ENCODE measurements around the gene GABARAPL1. TPM values are rescaled to one million over a fixed set of nuclear protein-coding genes. Genes with fewer than 3 reads are reported as not detected.

GABARAPL1 gene
- total and polyA plus RNA-seq, 4 donors: 44.0 to 88.5 (median 75.0) TPM

DNA sequence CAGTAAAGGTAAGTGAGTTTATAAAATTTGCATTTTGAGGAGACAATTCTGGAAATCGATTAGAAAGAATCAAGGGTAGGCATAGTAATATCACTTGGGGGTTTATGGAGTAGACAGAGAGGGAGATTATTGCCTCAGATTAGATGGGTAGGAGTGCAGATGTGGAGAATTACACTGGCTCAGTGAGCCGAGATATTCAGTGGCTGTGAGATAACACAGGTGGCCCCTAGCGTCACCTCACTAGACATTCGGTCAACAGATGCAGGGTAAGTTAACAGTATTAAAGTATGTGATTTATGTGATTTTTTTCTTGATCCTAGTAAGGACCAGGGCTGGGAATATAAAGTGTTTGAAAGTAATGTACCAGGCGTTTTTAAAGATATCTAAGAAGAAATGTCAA lies 55.4 kb downstream of the GABARAPL1 start:
- WGBS, 2 donors: 80 to 83% methylated on average over 5 of the region's 5 CpGs
- H3K9me3 ChIP-seq (ENCODE audit: control insufficient read depth in 4 of 4, insufficient read depth in 3 of 4, low read length in 3 of 4): no peaks in the 10 kb centered on the region
- TF ChIP-seq, protein P1, sequence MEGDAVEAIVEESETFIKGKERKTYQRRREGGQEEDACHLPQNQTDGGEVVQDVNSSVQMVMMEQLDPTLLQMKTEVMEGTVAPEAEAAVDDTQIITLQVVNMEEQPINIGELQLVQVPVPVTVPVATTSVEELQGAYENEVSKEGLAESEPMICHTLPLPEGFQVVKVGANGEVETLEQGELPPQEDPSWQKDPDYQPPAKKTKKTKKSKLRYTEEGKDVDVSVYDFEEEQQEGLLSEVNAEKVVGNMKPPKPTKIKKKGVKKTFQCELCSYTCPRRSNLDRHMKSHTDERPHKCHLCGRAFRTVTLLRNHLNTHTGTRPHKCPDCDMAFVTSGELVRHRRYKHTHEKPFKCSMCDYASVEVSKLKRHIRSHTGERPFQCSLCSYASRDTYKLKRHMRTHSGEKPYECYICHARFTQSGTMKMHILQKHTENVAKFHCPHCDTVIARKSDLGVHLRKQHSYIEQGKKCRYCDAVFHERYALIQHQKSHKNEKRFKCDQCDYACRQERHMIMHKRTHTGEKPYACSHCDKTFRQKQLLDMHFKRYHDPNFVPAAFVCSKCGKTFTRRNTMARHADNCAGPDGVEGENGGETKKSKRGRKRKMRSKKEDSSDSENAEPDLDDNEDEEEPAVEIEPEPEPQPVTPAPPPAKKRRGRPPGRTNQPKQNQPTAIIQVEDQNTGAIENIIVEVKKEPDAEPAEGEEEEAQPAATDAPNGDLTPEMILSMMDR (IDR thresholded peaks at IDR 0.05; ENCODE audit: control extremely low read depth, extremely low read depth): no peak
- no peaks in the 10 kb centered on the region for H3K4me1 ChIP-seq (ENCODE audit: control insufficient read depth in 5 of 5, insufficient read depth in 5 of 5, low read length in 5 of 5)
- DNase-seq (no peak), ATAC-seq (ENCODE audit: insufficient read depth, low FRiP score) (no peak)
- H3K27ac ChIP-seq (ENCODE audit: low read depth in 1 of 2, low read length in 1 of 2): no peak overlapping the region
- H3K27me3 ChIP-seq (ENCODE audit: control insufficient read depth in 3 of 3, insufficient read depth in 3 of 3, low read length in 2 of 3): peaks cover 0 to 2% (median 0%) of the 10 kb centered on the region in 3 donors
- no peak overlapping the region for H3K4me3 ChIP-seq
- no peaks in the 10 kb centered on the region for H3K36me3 ChIP-seq (ENCODE audit: control insufficient read depth in 4 of 4, insufficient read depth in 4 of 4, low read length in 4 of 4)
- H3K9ac ChIP-seq (ENCODE audit: insufficient read depth in 1 of 2, low read length in 2 of 2): no peak overlapping the region

DNA sequence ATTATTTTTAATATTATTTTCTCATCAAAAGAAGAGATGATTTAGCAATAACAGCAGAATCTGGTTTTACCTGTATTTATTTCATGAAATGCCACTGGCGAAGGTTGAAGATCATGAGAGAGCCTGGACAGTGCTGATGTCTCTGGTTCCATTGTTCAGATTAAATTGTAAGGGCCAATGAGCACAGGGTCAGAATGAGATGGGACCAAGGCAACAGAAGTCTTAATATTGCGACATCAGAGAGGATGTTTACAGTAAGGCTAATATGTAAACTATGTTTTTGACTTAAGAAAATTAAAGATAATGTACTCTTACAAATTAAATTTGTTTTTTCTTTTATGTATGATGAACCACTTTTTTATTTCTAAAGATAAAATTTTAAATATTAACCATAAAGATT lies 59.8 kb downstream of the GABARAPL1 start:
- Histone ChIP-seq H3K4me1 (ENCODE audit: control insufficient read depth in 5 of 5, insufficient read depth in 5 of 5, low read length in 5 of 5) (no peaks in the 10 kb centered on the region), H3K27ac (ENCODE audit: low read depth in 1 of 2, low read length in 1 of 2) (no peak overlapping the region), H3K27me3 (ENCODE audit: control insufficient read depth in 3 of 3, insufficient read depth in 3 of 3, low read length in 2 of 3) (no peaks in the 10 kb centered on the region), H3K9me3 (ENCODE audit: control insufficient read depth in 4 of 4, insufficient read depth in 3 of 4, low read length in 3 of 4) (no peaks in the 10 kb centered on the region), H3K36me3 (ENCODE audit: control insufficient read depth in 4 of 4, insufficient read depth in 4 of 4, low read length in 4 of 4) (no peaks in the 10 kb centered on the region), H3K9ac (ENCODE audit: insufficient read depth in 1 of 2, low read length in 2 of 2) (no peak overlapping the region), H3K4me3 (no peak overlapping the region)
- ATAC-seq (ENCODE audit: insufficient read depth, low FRiP score) (no peak), DNase-seq (peak in 2 of 3 donors; percentile 17 to 48)
- WGBS, 2 donors: 83 to 89% methylated on average over 2 of the region's 2 CpGs
- TF ChIP-seq, protein P1 (IDR thresholded peaks at IDR 0.05; ENCODE audit: control extremely low read depth, extremely low read depth): no peak

Other genes starting within 250 kb of the GABARAPL1 start
- gene CLEC12A, start 241.5 kb upstream of the GABARAPL1 start, total RNA-seq: 10 to 100 TPM; 13.8 to 15.0 TPM
- gene CLEC12A, start 241.5 kb upstream of the GABARAPL1 start, polyA plus RNA-seq: 10 to 100 TPM; 19.2 to 21.9 TPM
- gene CLEC1B, start 213.8 kb upstream of the GABARAPL1 start, total RNA-seq: 1 to 10 TPM in 1 of 2 donors, not detected in 1; 2.2 TPM
- gene CLEC1B, start 213.8 kb upstream of the GABARAPL1 start, polyA plus RNA-seq: 1 to 10 TPM in 1 of 2 donors, under 1 TPM in 1; 0.57 to 1.5 TPM
- gene CLEC12B, start 202.2 kb upstream of the GABARAPL1 start, total RNA-seq: 1 to 10 TPM; 2.6 to 3.2 TPM
- gene CLEC12B, start 202.2 kb upstream of the GABARAPL1 start, polyA plus RNA-seq: 1 to 10 TPM in 1 of 2 donors, under 1 TPM in 1; 0.41 to 2.5 TPM
- gene CLEC9A, start 182.2 kb upstream of the GABARAPL1 start, total RNA-seq: under 1 TPM; 0.12 to 0.60 TPM
- gene CLEC9A, start 182.2 kb upstream of the GABARAPL1 start, polyA plus RNA-seq: under 1 TPM; 0.14 to 0.52 TPM
- 10 to 100 TPM in 1 of 2 donors, 1 to 10 TPM in 1; 7.8 to 18.7 TPM for gene CLEC1A, start 113.9 kb upstream of the GABARAPL1 start, total RNA-seq
- gene CLEC1A, start 113.9 kb upstream of the GABARAPL1 start, polyA plus RNA-seq: 1 to 10 TPM; 6.8 to 9.9 TPM
- gene CLEC7A, start 82.7 kb upstream of the GABARAPL1 start, total RNA-seq: 10 to 100 TPM; 16.8 to 50.8 TPM
- gene CLEC7A, start 82.7 kb upstream of the GABARAPL1 start, polyA plus RNA-seq: 10 to 100 TPM; 18.4 to 45.4 TPM
- gene OLR1, start 40.7 kb upstream of the GABARAPL1 start, total RNA-seq: 10 to 100 TPM; 11.3 to 52.1 TPM
- 10 to 100 TPM; 18.6 to 24.6 TPM for gene OLR1, start 40.7 kb upstream of the GABARAPL1 start, polyA plus RNA-seq
- 1 to 10 TPM; 1.3 to 2.3 TPM for gene TMEM52B, start 33.8 kb upstream of the GABARAPL1 start, total RNA-seq
- 1 to 10 TPM in 1 of 2 donors, under 1 TPM in 1; 0.83 to 2.2 TPM for gene TMEM52B, start 33.8 kb upstream of the GABARAPL1 start, polyA plus RNA-seq
- gene KLRD1, start 95.0 kb downstream of the GABARAPL1 start, total RNA-seq: 1 to 10 TPM; 4.9 to 5.2 TPM
- gene KLRD1, start 95.0 kb downstream of the GABARAPL1 start, polyA plus RNA-seq: 1 to 10 TPM; 1.1 to 2.6 TPM
- gene KLRK1, start 177.2 kb downstream of the GABARAPL1 start, total RNA-seq: 1 to 10 TPM; 1.6 to 2.9 TPM
- 1 to 10 TPM; 4.0 to 5.7 TPM for gene KLRK1, start 177.2 kb downstream of the GABARAPL1 start, polyA plus RNA-seq
- under 1 TPM in 1 of 2 donors, not detected in 1; 0.91 TPM for gene KLRC4, start 196.9 kb downstream of the GABARAPL1 start, total RNA-seq
- gene KLRC4, start 196.9 kb downstream of the GABARAPL1 start, polyA plus RNA-seq: under 1 TPM in 1 of 2 donors, not detected in 1; 0.45 TPM
- 1 to 10 TPM in 1 of 2 donors, not detected in 1; 2.6 TPM for gene KLRC3, start 207.7 kb downstream of the GABARAPL1 start, total RNA-seq
- gene KLRC3, start 207.7 kb downstream of the GABARAPL1 start, polyA plus RNA-seq: under 1 TPM; 0.22 to 0.44 TPM
- gene KLRC2, start 223.1 kb downstream of the GABARAPL1 start, total RNA-seq: under 1 TPM in 1 of 2 donors, not detected in 1; 0.71 TPM
- under 1 TPM; 0.22 to 0.55 TPM for gene KLRC2, start 223.1 kb downstream of the GABARAPL1 start, polyA plus RNA-seq
- gene KLRC1, start 240.5 kb downstream of the GABARAPL1 start, total RNA-seq: 1 to 10 TPM in 1 of 2 donors, under 1 TPM in 1; 0.49 to 2.5 TPM
- gene KLRC1, start 240.5 kb downstream of the GABARAPL1 start, polyA plus RNA-seq: 1 to 10 TPM; 1.1 to 1.3 TPM